OCI-LY7 (cell line): ENCODE measurements around the gene CLEC4D. TPM values are rescaled to one million over a fixed set of nuclear protein-coding genes. Genes with fewer than 3 reads are reported as not detected.

ENCODE experiments used
- BruUV-seq: library from RNA; stranded (reverse); fragments of 400-500 nt; replicated peaks from 2 replicates; lab custom pipeline; 2021; lab: Mats Ljungman, UMichigan
- CTCF ChIA-PET: fragments of 300-600 bp; sonication (Branson Sonifier 250); formaldehyde crosslinking; loops from one replicate; lab custom pipeline; 2022; ENCODE audit warnings: antibody characterized with exemption; ENCODE audit not compliant: unreplicated experiment; lab: Charles Lee
- POLR2A ChIA-PET: fragments of 300-600 bp; sonication (Branson Sonifier 250); formaldehyde crosslinking; loops from one replicate; lab custom pipeline; 2022; ENCODE audit warnings: antibody characterized with exemption; lab: Charles Lee
- DNase-seq: peaks from one replicate; pipeline ENCODE4 v3.0.0-alpha.2; 2015; ENCODE audit warnings: low spot score
- H2AFZ ChIP-seq: fragments of 200-600 bp; sonication (generic), shearing (Covaris generic); 2 replicates; pipeline ENCODE4 v1.6.1; 2014; ENCODE audit warnings: mild to moderate bottlenecking, antibody characterized with exemption, low read length, moderate library complexity
- H3K27ac ChIP-seq: fragments of 200-600 bp; sonication (generic); 2 replicates; pipeline ENCODE4 v1.5.1; 2014; ENCODE audit warnings: mixed run types, low read depth, mild to moderate bottlenecking, moderate library complexity, low read length, inconsistent platforms; ENCODE audit not compliant: poor library complexity, severe bottlenecking
- H3K36me3 ChIP-seq: fragments of 200-600 bp; sonication (generic); 2 replicates; pipeline ENCODE4 v1.6.1; 2014; ENCODE audit warnings: mild to moderate bottlenecking, antibody characterized with exemption, low read length, moderate library complexity, mixed read lengths; ENCODE audit not compliant: insufficient read depth
- H3K4me1 ChIP-seq: fragments of 200-600 bp; sonication (generic); 2 replicates; pipeline ENCODE4 v1.5.1; 2014; ENCODE audit warnings: mild to moderate bottlenecking, low read length; ENCODE audit not compliant: insufficient read depth, poor library complexity, severe bottlenecking
- H3K4me2 ChIP-seq: fragments of 200-600 bp; sonication (generic); 2 replicates; pipeline ENCODE4 v1.6.1; 2014; ENCODE audit warnings: mild to moderate bottlenecking, low read length
- H3K4me3 ChIP-seq: fragments of 200-600 bp; sonication (generic); 2 replicates; pipeline ENCODE4 v1.5.1; 2014; ENCODE audit warnings: mild to moderate bottlenecking, low read depth, low read length; ENCODE audit not compliant: poor library complexity, severe bottlenecking
- H3K79me2 ChIP-seq: fragments of 200-600 bp; sonication (generic); 2 replicates; pipeline ENCODE4 v1.6.1; 2016; ENCODE audit warnings: low read depth, mild to moderate bottlenecking, low read length, moderate library complexity, mixed read lengths; ENCODE audit not compliant: insufficient read depth
- H3K9me2 ChIP-seq: fragments of 200-600 bp; sonication (generic); 2 replicates; pipeline ENCODE4 v1.6.1; 2016; ENCODE audit warnings: mild to moderate bottlenecking, low read length, mixed read lengths; ENCODE audit not compliant: insufficient read depth
- H3K9me3 ChIP-seq: fragments of 200-600 bp; sonication (generic); 2 replicates; pipeline ENCODE4 v1.6.1; 2014; ENCODE audit warnings: mild to moderate bottlenecking, mixed run types, low read length, mixed read lengths
- H4K20me1 ChIP-seq: fragments of 200-600 bp; sonication (generic); 2 replicates; pipeline ENCODE4 v1.6.1; 2014; ENCODE audit warnings: mild to moderate bottlenecking, antibody characterized with exemption, low read length, moderate library complexity, mixed read lengths; ENCODE audit not compliant: insufficient read depth
- EZH2phosphoT487 ChIP-seq: fragments of 200-600 bp; sonication (generic); IDR thresholded peaks from 2 replicates; pipeline ENCODE4 v1.6.1; 2018; ENCODE audit warnings: low read depth, borderline replicate concordance, mild to moderate bottlenecking, mixed run types, antibody characterized with exemption, low read length, moderate library complexity, mixed read lengths
- intact Hi-C: fragments of 100-400 bp; cut with micrococcal nuclease; formaldehyde crosslinking; loops from one replicate; pipeline ENCODE4 v1.10.0; 2022; ENCODE audit not compliant: unreplicated experiment
- total RNA-seq, 2 experiments: library from RNA; depleted of rRNA in 1 of 2; stranded (reverse); fragments of >200 nt in 1 of 2; shearing (Covaris generic) in 1 of 2; gene quantifications; 2 replicates each; pipeline ENCODE4 v1.2.3, GENCODE V29; 2014 to 2022
- TF ChIP-seq, protein P1 (sequence below): fragments of 200-600 bp; sonication (generic); conservative IDR thresholded peaks from 2 replicates; pipeline ENCODE4 v1.5.1; 2014; ENCODE audit warnings: mild to moderate bottlenecking, antibody characterized with exemption, low read length, moderate library complexity, mixed read lengths

Gene CLEC4D
- total RNA-seq, 2 experiments from 2014 or later, result not detected

DNA sequence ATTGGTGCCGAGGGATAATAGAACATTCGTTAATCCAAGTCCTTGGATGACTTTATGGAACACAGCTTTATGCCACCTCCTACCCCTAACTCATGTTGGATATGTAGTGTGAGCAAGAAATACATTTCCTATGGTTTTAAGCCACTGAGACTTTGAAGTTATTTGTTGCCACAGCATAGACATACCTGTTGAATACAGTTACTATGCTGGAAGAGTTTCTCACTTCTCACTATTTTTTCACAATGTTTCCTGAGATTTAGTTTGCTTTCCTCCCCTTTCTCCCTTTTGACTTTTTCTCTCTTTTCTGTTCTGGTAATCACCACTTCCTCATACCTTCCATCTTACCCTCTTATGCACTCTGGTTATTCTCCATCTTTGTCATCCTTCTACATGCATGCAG lies 34.9 kb downstream of the CLEC4D start:
- Histone ChIP-seq H3K4me2 (no peak overlapping the region), H2AFZ (no peak overlapping the region), H3K4me3 (no peak overlapping the region), H3K36me3 (no peaks in the 10 kb centered on the region), H4K20me1 (no peaks in the 10 kb centered on the region), H3K79me2 (no peaks in the 10 kb centered on the region), H3K9me2 (no peaks in the 10 kb centered on the region), H3K27ac (no peak overlapping the region), H3K4me1 (peaks cover 18% of the 10 kb centered on the region), H3K9me3 (no peaks in the 10 kb centered on the region)
- intact Hi-C loops, result no loop called here
- TF ChIP-seq, protein P1, sequence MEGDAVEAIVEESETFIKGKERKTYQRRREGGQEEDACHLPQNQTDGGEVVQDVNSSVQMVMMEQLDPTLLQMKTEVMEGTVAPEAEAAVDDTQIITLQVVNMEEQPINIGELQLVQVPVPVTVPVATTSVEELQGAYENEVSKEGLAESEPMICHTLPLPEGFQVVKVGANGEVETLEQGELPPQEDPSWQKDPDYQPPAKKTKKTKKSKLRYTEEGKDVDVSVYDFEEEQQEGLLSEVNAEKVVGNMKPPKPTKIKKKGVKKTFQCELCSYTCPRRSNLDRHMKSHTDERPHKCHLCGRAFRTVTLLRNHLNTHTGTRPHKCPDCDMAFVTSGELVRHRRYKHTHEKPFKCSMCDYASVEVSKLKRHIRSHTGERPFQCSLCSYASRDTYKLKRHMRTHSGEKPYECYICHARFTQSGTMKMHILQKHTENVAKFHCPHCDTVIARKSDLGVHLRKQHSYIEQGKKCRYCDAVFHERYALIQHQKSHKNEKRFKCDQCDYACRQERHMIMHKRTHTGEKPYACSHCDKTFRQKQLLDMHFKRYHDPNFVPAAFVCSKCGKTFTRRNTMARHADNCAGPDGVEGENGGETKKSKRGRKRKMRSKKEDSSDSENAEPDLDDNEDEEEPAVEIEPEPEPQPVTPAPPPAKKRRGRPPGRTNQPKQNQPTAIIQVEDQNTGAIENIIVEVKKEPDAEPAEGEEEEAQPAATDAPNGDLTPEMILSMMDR, result no peak
- no peak for DNase-seq
- ChIA-PET CTCF (no interaction called here), POLR2A (interaction anchor here (1.1 to 1.2 kb wide), 2 partner anchors 23 to 31 kb away, joined by 3 read pairs; no protein-coding TSS in a partner anchor)
- BruUV-seq, result no TSS peak

DNA sequence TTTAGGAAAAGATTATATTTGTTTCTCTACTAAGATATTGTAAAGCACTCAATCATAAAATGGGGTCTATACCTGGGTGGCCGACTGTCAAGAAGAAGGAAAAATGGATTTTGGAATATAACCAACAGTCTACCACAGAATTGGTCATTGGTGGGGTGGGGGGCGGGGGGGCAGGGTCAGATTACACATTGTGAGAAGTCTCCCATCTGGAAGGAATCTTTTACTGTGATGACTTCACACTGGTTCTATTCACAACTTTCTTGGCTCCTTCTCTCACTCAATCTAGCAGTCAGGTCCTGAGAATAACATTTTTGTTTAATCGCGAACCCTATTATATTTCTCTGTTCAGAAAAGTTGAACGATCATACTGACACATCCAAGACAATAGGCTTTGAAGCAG lies 36.1 kb downstream of the CLEC4D start:
- intact Hi-C loops, result no loop called here

DNA sequence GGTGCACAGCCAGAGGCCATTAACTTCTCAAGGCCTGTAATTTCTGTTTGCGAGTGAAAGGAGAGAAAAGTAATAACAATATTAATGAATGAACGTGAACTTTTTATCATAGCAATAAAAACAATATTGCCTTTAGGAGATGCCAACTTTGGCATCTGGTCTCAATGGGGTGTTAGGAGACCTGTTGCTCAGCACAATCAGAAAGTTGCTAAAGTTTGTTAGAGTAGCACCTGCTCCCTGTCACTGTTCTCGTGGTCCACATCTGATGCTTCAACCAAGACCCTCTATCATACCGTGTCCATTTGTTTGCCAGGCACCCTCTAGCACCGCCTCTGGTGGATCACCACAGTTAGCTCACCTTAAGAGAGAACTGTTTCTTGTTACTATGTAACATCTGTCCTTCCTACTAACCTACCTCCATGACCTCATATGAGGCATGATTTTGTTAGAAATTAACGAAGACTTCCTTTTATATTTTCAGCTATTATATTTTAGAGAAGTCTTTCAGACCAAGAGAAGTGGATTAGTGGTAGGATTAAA lies 39.9 kb downstream of the CLEC4D start:
- ChIA-PET CTCF (no interaction called here), POLR2A (interaction anchor here (1.8 kb wide), 1 partner anchor 24 kb away, joined by 3 read pairs; no protein-coding TSS in a partner anchor)
- DNase-seq, result peak; percentile 15
- TF ChIP-seq, protein P1, result peak; percentile 56
- TF ChIP-seq EZH2phosphoT487, result no peak
- Histone ChIP-seq H4K20me1 (no peaks in the 10 kb centered on the region), H3K4me2 (no peak overlapping the region), H3K27ac (no peak overlapping the region), H3K9me2 (no peaks in the 10 kb centered on the region), H3K36me3 (no peaks in the 10 kb centered on the region), H2AFZ (no peak overlapping the region), H3K4me1 (peaks cover 4% of the 10 kb centered on the region), H3K9me3 (no peaks in the 10 kb centered on the region), H3K4me3 (no peak overlapping the region), H3K79me2 (no peaks in the 10 kb centered on the region)
- intact Hi-C loops, result no loop called here
- BruUV-seq, result no TSS peak

More for the DNA sequence above, 36.1 kb downstream of the CLEC4D start:
- H4K20me1 ChIP-seq, result no peaks in the 10 kb centered on the region
- no peaks in the 10 kb centered on the region for H3K36me3 ChIP-seq
- POLR2A ChIA-PET, result no interaction called here
- no TSS peak for BruUV-seq
- H3K79me2 ChIP-seq, result no peaks in the 10 kb centered on the region
- no peak for DNase-seq
- H3K4me2 ChIP-seq, result no peak overlapping the region
- TF ChIP-seq, protein P1, result no peak
- TF ChIP-seq EZH2phosphoT487, result no peak
- CTCF ChIA-PET, result no interaction called here
- H3K4me1 ChIP-seq, result peaks cover 12% of the 10 kb centered on the region
- H3K4me3 ChIP-seq, result no peak overlapping the region
- H3K9me2 ChIP-seq, result no peaks in the 10 kb centered on the region
- no peaks in the 10 kb centered on the region for H3K9me3 ChIP-seq
- no peak overlapping the region for H2AFZ ChIP-seq
- H3K27ac ChIP-seq, result no peak overlapping the region
